LNCAP (cell line): ENCODE data around the gene CTSH.

Experiments
- CTCF ChIP-seq: fragments of 450-650 bp; IDR thresholded peaks from 2 replicates; pipeline ENCODE4 v1.5.1; 2017; ENCODE audit warnings: mild to moderate bottlenecking

Gene CTSH

GRCh38 chr15:78898540-78898939, 46.3 kb downstream of the CTSH start:
- TF ChIP-seq CTCF, result no peak

GRCh38 chr15:78895471-78895870, 49.4 kb downstream of the CTSH start:
- TF ChIP-seq CTCF, result no peak

DNA sequence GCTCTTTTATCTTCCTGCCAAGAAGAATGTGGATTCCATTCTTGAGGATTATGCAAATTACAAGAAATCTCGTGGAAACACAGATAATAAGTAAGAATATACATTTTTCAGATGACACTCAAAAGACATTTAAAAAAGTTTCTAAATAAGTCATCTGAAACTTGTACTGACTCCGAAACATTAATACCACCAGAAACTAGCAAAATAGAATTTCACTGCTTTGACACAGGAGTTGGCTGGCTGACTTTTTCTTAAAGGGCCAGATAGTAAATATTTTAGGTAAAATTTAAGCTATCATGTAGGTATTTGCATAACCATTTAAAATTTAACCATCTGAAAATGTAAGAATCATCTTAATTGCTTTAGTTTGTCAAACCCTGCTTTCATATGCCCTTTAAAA, 51.3 kb downstream of the CTSH start:
- no peak for TF ChIP-seq CTCF

DNA sequence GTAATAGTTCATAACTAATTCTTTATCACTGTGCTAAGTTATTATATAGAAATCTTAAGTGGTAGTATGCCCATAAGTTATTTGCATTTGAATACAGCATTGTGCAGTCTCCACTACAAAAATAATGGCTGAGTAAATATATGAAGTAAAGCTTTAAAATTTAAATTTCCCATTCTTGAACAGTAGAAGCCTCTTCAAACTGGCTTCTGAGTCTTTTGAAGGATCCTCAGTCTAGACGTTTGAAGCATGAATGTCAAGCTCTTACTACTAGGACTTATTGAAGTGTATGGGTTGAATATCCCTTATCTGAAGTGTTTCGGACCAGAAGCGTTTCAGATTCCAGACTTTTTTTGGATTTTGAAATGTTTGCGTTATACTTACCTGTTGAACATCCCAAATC, 55.8 kb downstream of the CTSH start:
- no peak for TF ChIP-seq CTCF

GRCh38 chr15:78881681-78882080, 63.2 kb downstream of the CTSH start:
- TF ChIP-seq CTCF, result no peak

GRCh38 chr15:78880813-78881212, 64.0 kb downstream of the CTSH start:
- no peak for TF ChIP-seq CTCF

GRCh38 chr15:78880242-78880533, 64.7 kb downstream of the CTSH start:
- no peak for TF ChIP-seq CTCF

DNA sequence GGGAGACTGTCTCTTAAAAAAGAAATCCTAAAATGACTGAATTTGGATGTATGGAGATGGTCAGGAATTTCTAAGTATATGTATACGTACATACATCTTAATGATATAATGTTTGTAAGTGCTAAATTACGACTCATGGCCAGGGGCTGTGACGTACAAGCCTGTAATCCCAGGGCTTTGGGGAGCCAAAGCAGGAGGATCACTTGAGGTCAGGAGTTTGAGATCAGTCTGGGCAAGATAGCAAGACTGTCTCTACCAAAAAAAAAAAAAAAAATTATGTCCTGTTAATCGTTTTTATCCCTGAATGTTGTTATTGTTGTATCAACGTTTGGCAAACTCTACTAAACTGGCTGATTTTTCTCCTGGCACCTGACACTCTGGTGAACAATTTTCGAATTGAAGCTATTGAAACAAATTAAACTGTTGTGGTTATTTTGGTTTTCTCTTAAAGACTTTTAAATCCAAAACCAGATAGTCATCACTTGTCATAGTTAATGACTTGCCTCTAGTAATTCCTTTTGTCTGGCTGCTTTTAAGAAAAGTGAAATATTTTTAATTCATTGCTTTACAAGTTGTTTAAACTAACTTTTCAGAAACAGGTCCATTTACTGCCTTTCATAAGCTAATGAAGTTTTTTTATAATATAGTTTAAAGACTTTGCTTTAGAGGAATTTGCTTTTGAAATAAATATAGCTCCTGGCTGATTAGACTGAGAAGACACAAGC, 65.2 kb downstream of the CTSH start:
- TF ChIP-seq CTCF, result no peak
